Measurements from ENCODE around the gene GPR32. TPM values are rescaled to one million over a fixed set of nuclear protein-coding genes. Genes with fewer than 3 reads are reported as not detected.

The GPR32 gene
- polyA plus RNA-seq, 3 donors: not detected

DNA sequence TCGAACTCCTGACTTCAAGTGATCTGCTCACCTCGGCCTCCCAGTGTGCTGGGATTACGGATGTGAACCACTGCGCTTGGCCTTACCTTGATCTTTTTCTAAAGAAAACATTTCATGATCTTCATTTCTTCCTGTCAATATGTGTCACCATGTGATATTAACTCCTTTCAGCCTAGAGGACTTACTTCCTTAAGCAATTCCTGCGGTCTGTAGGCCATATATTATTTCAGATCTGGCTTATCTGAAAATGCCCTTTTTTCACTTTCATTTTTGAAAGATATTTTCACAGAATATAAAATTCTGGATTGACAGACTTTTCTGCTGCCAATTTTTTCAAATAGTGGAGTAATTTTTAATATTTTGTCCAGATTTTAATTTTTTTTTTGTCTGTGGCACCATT lies 2.0 kb upstream of the GPR32 start:
- H3K36me3 Mint-ChIP-seq: no peaks in the 10 kb centered on the region
- intact Hi-C loops (cut with micrococcal nuclease): no loop called here
- Histone ChIP-seq H3K79me2 (ENCODE audit: insufficient read depth, low read length) (no peaks in the 10 kb centered on the region), H3K9me3 (replicated peaks in 1 of 2; ENCODE audit: control insufficient read depth in 1 of 2, insufficient read depth in 1 of 2, low read length in 2 of 2) (no peaks in the 10 kb centered on the region), H3K27me3 (ENCODE audit: control insufficient read depth in 2 of 2, insufficient read depth in 2 of 2, low read length in 2 of 2) (no peaks in the 10 kb centered on the region), H3K4me1 (ENCODE audit: control insufficient read depth in 1 of 2, insufficient read depth in 2 of 2, low read length in 2 of 2) (no peaks in the 10 kb centered on the region), H4K20me1 (ENCODE audit: insufficient read depth, low read length) (no peaks in the 10 kb centered on the region), H2AFZ (ENCODE audit: insufficient read depth, low read depth, low read length, poor library complexity, severe bottlenecking) (peak overlapping the region; percentile 17), H3K4me3 (replicated peaks in 1 of 3; ENCODE audit: low read depth in 2 of 3, low read length in 3 of 3) (no peak overlapping the region), H3K4me2 (replicated peaks; ENCODE audit: extremely low read depth, low read length, poor library complexity, severe bottlenecking) (no peak overlapping the region), H3K27ac (ENCODE audit: low read depth in 1 of 2, low read length in 2 of 2) (no peak overlapping the region), H3K9ac (ENCODE audit: insufficient read depth, low read length, poor library complexity, severe bottlenecking) (no peak overlapping the region), H3K36me3 (replicated peaks in 1 of 2; ENCODE audit: control insufficient read depth in 1 of 2, insufficient read depth in 2 of 2, low read length in 2 of 2) (no peaks in the 10 kb centered on the region)
- WGBS (ENCODE audit: insufficient coverage): no CpG with 5 or more reads among the region's 5 CpGs
- H3K4me3 Mint-ChIP-seq: no peak overlapping the region
- H3K9me3 Mint-ChIP-seq: peaks cover 0 to 7% (median 5%) of the 10 kb centered on the region in 7 donors
- no peak overlapping the region for H3K27ac Mint-ChIP-seq
- no peaks in the 10 kb centered on the region for H3K4me1 Mint-ChIP-seq
- H3K27me3 Mint-ChIP-seq (ENCODE audit: low read depth in 3 of 3): peaks cover 2 to 10% (median 3%) of the 10 kb centered on the region in 3 donors
- no peak for DNase-seq
- TF ChIP-seq, protein P1, sequence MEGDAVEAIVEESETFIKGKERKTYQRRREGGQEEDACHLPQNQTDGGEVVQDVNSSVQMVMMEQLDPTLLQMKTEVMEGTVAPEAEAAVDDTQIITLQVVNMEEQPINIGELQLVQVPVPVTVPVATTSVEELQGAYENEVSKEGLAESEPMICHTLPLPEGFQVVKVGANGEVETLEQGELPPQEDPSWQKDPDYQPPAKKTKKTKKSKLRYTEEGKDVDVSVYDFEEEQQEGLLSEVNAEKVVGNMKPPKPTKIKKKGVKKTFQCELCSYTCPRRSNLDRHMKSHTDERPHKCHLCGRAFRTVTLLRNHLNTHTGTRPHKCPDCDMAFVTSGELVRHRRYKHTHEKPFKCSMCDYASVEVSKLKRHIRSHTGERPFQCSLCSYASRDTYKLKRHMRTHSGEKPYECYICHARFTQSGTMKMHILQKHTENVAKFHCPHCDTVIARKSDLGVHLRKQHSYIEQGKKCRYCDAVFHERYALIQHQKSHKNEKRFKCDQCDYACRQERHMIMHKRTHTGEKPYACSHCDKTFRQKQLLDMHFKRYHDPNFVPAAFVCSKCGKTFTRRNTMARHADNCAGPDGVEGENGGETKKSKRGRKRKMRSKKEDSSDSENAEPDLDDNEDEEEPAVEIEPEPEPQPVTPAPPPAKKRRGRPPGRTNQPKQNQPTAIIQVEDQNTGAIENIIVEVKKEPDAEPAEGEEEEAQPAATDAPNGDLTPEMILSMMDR (IDR thresholded peaks at IDR 0.05): no peak

- no peak overlapping the region for H3K4me3 Mint-ChIP-seq
- Histone ChIP-seq H3K27me3 (ENCODE audit: control insufficient read depth in 2 of 2, insufficient read depth in 2 of 2, low read length in 2 of 2) (no peaks in the 10 kb centered on the region), H3K79me2 (ENCODE audit: insufficient read depth, low read length) (no peaks in the 10 kb centered on the region), H3K4me3 (replicated peaks in 1 of 3; ENCODE audit: low read depth in 2 of 3, low read length in 3 of 3) (no peak overlapping the region), H3K36me3 (replicated peaks in 1 of 2; ENCODE audit: control insufficient read depth in 1 of 2, insufficient read depth in 2 of 2, low read length in 2 of 2) (no peaks in the 10 kb centered on the region), H2AFZ (ENCODE audit: insufficient read depth, low read depth, low read length, poor library complexity, severe bottlenecking) (no peak overlapping the region), H3K4me1 (ENCODE audit: control insufficient read depth in 1 of 2, insufficient read depth in 2 of 2, low read length in 2 of 2) (no peaks in the 10 kb centered on the region), H3K9me3 (replicated peaks in 1 of 2; ENCODE audit: control insufficient read depth in 1 of 2, insufficient read depth in 1 of 2, low read length in 2 of 2) (no peaks in the 10 kb centered on the region), H3K4me2 (replicated peaks; ENCODE audit: extremely low read depth, low read length, poor library complexity, severe bottlenecking) (no peak overlapping the region), H3K27ac (ENCODE audit: low read depth in 1 of 2, low read length in 2 of 2) (no peak overlapping the region), H4K20me1 (ENCODE audit: insufficient read depth, low read length) (no peaks in the 10 kb centered on the region), H3K9ac (ENCODE audit: insufficient read depth, low read length, poor library complexity, severe bottlenecking) (no peak overlapping the region)
- intact Hi-C loops (cut with micrococcal nuclease): no loop called here
- no peaks in the 10 kb centered on the region for H3K4me1 Mint-ChIP-seq
- TF ChIP-seq, protein P1 (IDR thresholded peaks at IDR 0.05): no peak
- peaks cover 0 to 7% (median 5%) of the 10 kb centered on the region in 7 donors for H3K9me3 Mint-ChIP-seq
- 89% methylated on average over 13 of the region's 13 CpGs for WGBS (ENCODE audit: insufficient coverage)
- no peak for DNase-seq
- H3K27me3 Mint-ChIP-seq (ENCODE audit: low read depth in 3 of 3): peaks cover 6 to 19% (median 10%) of the 10 kb centered on the region in 3 donors
- H3K27ac Mint-ChIP-seq: no peak overlapping the region
- no peaks in the 10 kb centered on the region for H3K36me3 Mint-ChIP-seq
Measured at GRCh38 chr19:50770888-50771287, 624 bp downstream of the GPR32 start.

Measured in CD14-positive monocyte (primary cell).